SK-N-SH (cell line): ENCODE measurements around the gene ATP6V0E1. TPM values are rescaled to one million over a fixed set of nuclear protein-coding genes. Genes with fewer than 3 reads are reported as not detected.

ENCODE experiments used
- CTCF ChIA-PET: fragments of 300-600, 350-600 bp; formaldehyde crosslinking; extraction: SDS; loops from one replicate; lab custom pipeline; 2021; lab: Yijun Ruan, JAX
- POLR2A ChIA-PET: fragments of 350-600 bp; sonication (Branson Sonifier 250); formaldehyde crosslinking; extraction: SDS; loops from one replicate; lab custom pipeline; 2020; ENCODE audit warnings: antibody characterized with exemption, inconsistent platforms; lab: Yijun Ruan, JAX
- DNase-seq: peaks from one replicate; pipeline ENCODE4 v3.0.0; 2012
- H2AFZ ChIP-seq: fragments of 200-600 bp; sonication (generic); 2 replicates; pipeline ENCODE4 v1.8.1; 2016; ENCODE audit warnings: antibody characterized with exemption, mild to moderate bottlenecking, low read depth
- H3F3A ChIP-seq: fragments of 200-600 bp; sonication (generic); replicated peaks from 2 replicates; pipeline ENCODE3; 2016; ENCODE audit warnings: antibody characterized with exemption, mild to moderate bottlenecking; ENCODE audit not compliant: insufficient read depth
- H3K27ac ChIP-seq, 2 experiments: fragments of 200-500 bp in 1 of 2; fragments of 200-600 bp in 1 of 2; sonication (Bioruptor generic) in 1 of 2; sonication (generic), shearing (Covaris generic) in 1 of 2; 2 replicates each; pipeline versions ENCODE4 v1.5.1 to v1.6.1; 2014 to 2016; ENCODE audit warnings: low read depth in 2 of 2, inconsistent platforms in 1 of 2, low read length in 1 of 2, mild to moderate bottlenecking in 1 of 2, mixed read lengths in 1 of 2
- H3K27me3 ChIP-seq: fragments of 200-600 bp; sonication (generic), shearing (Covaris generic); 2 replicates; pipeline ENCODE4 v1.6.1; 2016; ENCODE audit warnings: mixed run types; ENCODE audit not compliant: insufficient read depth
- H3K36me3 ChIP-seq, 2 experiments: fragments of 200-500 bp in 1 of 2; fragments of 200-600 bp in 1 of 2; sonication (Bioruptor generic) in 1 of 2; sonication (generic) in 1 of 2; replicated peaks in 1 of 2; 2 replicates each; pipeline versions ENCODE3 to v1.5.1; 2014 to 2016; ENCODE audit warnings: low read length in 1 of 2, mild to moderate bottlenecking in 1 of 2; ENCODE audit not compliant: insufficient read depth in 2 of 2, control insufficient read depth in 1 of 2
- H3K4me1 ChIP-seq, 2 experiments: fragments of 200-500 bp in 1 of 2; fragments of 200-600 bp in 1 of 2; sonication (Bioruptor generic) in 1 of 2; sonication (generic), shearing (Covaris generic) in 1 of 2; 2 replicates each; pipeline versions ENCODE4 v1.5.1 to v1.6.1; 2014 to 2016; ENCODE audit warnings: low read depth in 1 of 2, low read length in 1 of 2, mixed run types in 1 of 2; ENCODE audit not compliant: insufficient read depth in 2 of 2, control insufficient read depth in 1 of 2
- H3K4me2 ChIP-seq: fragments of 200-600 bp; sonication (generic), shearing (Covaris generic); 2 replicates; pipeline ENCODE4 v1.6.1; 2017; ENCODE audit warnings: mixed run types
- H3K4me3 ChIP-seq, 2 experiments: fragments of 200-500 bp in 1 of 2; fragments of 200-600 bp in 1 of 2; sonication (Bioruptor generic) in 1 of 2; sonication (generic), shearing (Covaris generic) in 1 of 2; 2 replicates each; pipeline versions ENCODE4 v1.5.1 to v1.8.1; 2014 to 2016; ENCODE audit warnings: low read depth in 2 of 2, inconsistent platforms in 1 of 2, low read length in 1 of 2, mild to moderate bottlenecking in 1 of 2, mixed read lengths in 1 of 2, moderate library complexity in 1 of 2
- H3K79me2 ChIP-seq: fragments of 200-600 bp; sonication (generic); 2 replicates; pipeline ENCODE4 v1.8.1; 2017; ENCODE audit warnings: mild to moderate bottlenecking; ENCODE audit not compliant: insufficient read depth
- H3K9ac ChIP-seq: fragments of 200-600 bp; sonication (generic); 2 replicates; pipeline ENCODE4 v1.6.1; 2017; ENCODE audit warnings: mixed run types
- H3K9me2 ChIP-seq: fragments of 200-600 bp; sonication (generic); 2 replicates; pipeline ENCODE4 v1.6.1; 2017; ENCODE audit warnings: mixed run types
- H3K9me3 ChIP-seq: fragments of 200-600 bp; sonication (generic); 2 replicates; pipeline ENCODE4 v1.6.1; 2017; ENCODE audit warnings: mixed run types, mild to moderate bottlenecking, moderate library complexity
- H4K20me1 ChIP-seq: fragments of 200-600 bp; sonication (generic); 2 replicates; pipeline ENCODE4 v1.6.1; 2017; ENCODE audit warnings: mild to moderate bottlenecking, mixed run types; ENCODE audit not compliant: insufficient read depth
- ELF1 ChIP-seq: IDR thresholded peaks from 2 replicates; pipeline ENCODE4 v1.4.0; 2012
- EP300 ChIP-seq, 2 experiments: IDR thresholded peaks; 2 replicates each; pipeline versions ENCODE4 v1.4.0 to v1.6.1; 2012; ENCODE audit warnings: borderline replicate concordance in 1 of 2, low read depth in 1 of 2, low read length in 1 of 2
- EZH2phosphoT487 ChIP-seq: fragments of 200-600 bp; sonication (generic); IDR thresholded peaks from 2 replicates; pipeline ENCODE4 v1.6.1; 2017; ENCODE audit warnings: low read depth, mixed run types, mild to moderate bottlenecking, antibody characterized with exemption, moderate library complexity, borderline replicate concordance
- FOSL2 ChIP-seq: IDR thresholded peaks from 2 replicates; pipeline ENCODE4 v1.4.0; 2012; ENCODE audit warnings: low read depth, mild to moderate bottlenecking, moderate library complexity, borderline replicate concordance
- FOXJ3 ChIP-seq: sonication (generic); formaldehyde crosslinking; IDR thresholded peaks from 2 replicates; pipeline ENCODE4 v1.5.1; 2020; ENCODE audit warnings: mild to moderate bottlenecking, missing genetic modification reagents
- GATA2 ChIP-seq: sonication (generic); formaldehyde crosslinking; IDR thresholded peaks from 2 replicates; pipeline ENCODE4 v1.5.0; 2020; ENCODE audit warnings: mild to moderate bottlenecking, missing genetic modification reagents
- JUND ChIP-seq: IDR thresholded peaks from 2 replicates; pipeline ENCODE4 v1.4.0; 2012
- MEF2A ChIP-seq: IDR thresholded peaks from 2 replicates; pipeline ENCODE4 v1.4.0; 2012; ENCODE audit warnings: low read depth, borderline replicate concordance
- MXI1 ChIP-seq: IDR thresholded peaks from 2 replicates; pipeline ENCODE4 v1.6.1; 2012; ENCODE audit warnings: mild to moderate bottlenecking, low read depth, low read length, improper control_type of control experiment
- POLR2AphosphoS5 ChIP-seq: IDR thresholded peaks from 2 replicates; pipeline ENCODE4 v1.6.1; 2012; ENCODE audit warnings: low read depth, low read length
- RCOR1 ChIP-seq: fragments of 150-350 bp; IDR thresholded peaks from 2 replicates; pipeline ENCODE4 v1.6.1; 2017; ENCODE audit warnings: antibody characterized with exemption, low read length
- TCF12 ChIP-seq: IDR thresholded peaks from 2 replicates; pipeline ENCODE4 v1.4.0; 2012
- TEAD4 ChIP-seq: IDR thresholded peaks from 2 replicates; pipeline ENCODE4 v1.4.0; 2012; ENCODE audit warnings: mild to moderate bottlenecking, borderline replicate concordance; ENCODE audit not compliant: insufficient read depth
- ZBTB33 ChIP-seq: IDR thresholded peaks from 2 replicates; pipeline ENCODE4 v1.4.0; 2012; ENCODE audit warnings: low read depth, borderline replicate concordance
- WGBS: methylation state at CpG from one replicate; pipeline ENCODE4 v1.1.6; 2017; ENCODE audit warnings: low lambda C conversion rate; 5-methylcytosine and 5-hydroxymethylcytosine counted together
- polyA plus RNA-seq, 3 experiments: library from polyadenylated mRNA; depleted of rRNA; stranded (reverse); fragments of >200 nt; gene quantifications; 2 replicates each; pipeline ENCODE4 v1.2.3, GENCODE V29; 2012
- TF ChIP-seq, protein P1 (sequence below): IDR thresholded peaks from 2 replicates; pipeline ENCODE4 v1.4.0; 2012; ENCODE audit warnings: low read depth, borderline replicate concordance
- TF ChIP-seq, protein P2 (sequence below): fragments of 200-600 bp; sonication (generic); IDR thresholded peaks from 2 replicates; pipeline ENCODE4 v1.6.1; 2017; ENCODE audit warnings: antibody characterized with exemption, mild to moderate bottlenecking, moderate library complexity

ATP6V0E1 gene
- polyA plus RNA-seq, 1 of the 3 experiments (the other 2 are of a cell fraction): 243 TPM

- H3K79me2 ChIP-seq: no peaks in the 10 kb centered on the region
- H3K4me2 ChIP-seq: peak overlapping the region; percentile 51; the same call in 1 of the 2 replicates
- peak overlapping the region in 1 of 2 experiments; percentile 7; a peak in 2 of 4 replicates for H3K27ac ChIP-seq
- H3K9me2 ChIP-seq: no peaks in the 10 kb centered on the region
- peak overlapping the region; percentile 17; the same call in 1 of the 2 replicates for H2AFZ ChIP-seq
- no peaks in the 10 kb centered on the region for H3K36me3 ChIP-seq
- H3K4me3 ChIP-seq: no peak overlapping the region
- no peaks in the 10 kb centered on the region for H3K27me3 ChIP-seq
- peaks cover 3% of the 10 kb centered on the region for H3F3A ChIP-seq
- CTCF ChIA-PET: no interaction called here
- H4K20me1 ChIP-seq: no peaks in the 10 kb centered on the region
- no peak for DNase-seq
- peaks cover 0 to 10% of the 10 kb centered on the region in 2 experiments; a peak in 3 of 4 replicates for H3K4me1 ChIP-seq
- no peaks in the 10 kb centered on the region for H3K9me3 ChIP-seq
- TF ChIP-seq, protein P1, sequence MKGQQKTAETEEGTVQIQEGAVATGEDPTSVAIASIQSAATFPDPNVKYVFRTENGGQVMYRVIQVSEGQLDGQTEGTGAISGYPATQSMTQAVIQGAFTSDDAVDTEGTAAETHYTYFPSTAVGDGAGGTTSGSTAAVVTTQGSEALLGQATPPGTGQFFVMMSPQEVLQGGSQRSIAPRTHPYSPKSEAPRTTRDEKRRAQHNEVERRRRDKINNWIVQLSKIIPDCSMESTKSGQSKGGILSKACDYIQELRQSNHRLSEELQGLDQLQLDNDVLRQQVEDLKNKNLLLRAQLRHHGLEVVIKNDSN: peak; percentile 44; the same call in 1 of the 2 replicates
- TF ChIP-seq ZBTB33 (no peak), FOSL2 (peak; percentile 32; the same call in 1 of the 2 replicates), FOXJ3 (CRISPR knock-in tag) (no peak), EP300 (IDR thresholded peaks at IDR 0.05; ENCODE audit: borderline replicate concordance in 1 of 2, low read depth in 1 of 2, low read length in 1 of 2) (no peak), MXI1 (no peak), POLR2AphosphoS5 (no peak), RCOR1 (no peak), ELF1 (no peak), EZH2phosphoT487 (no peak), GATA2 (no peak), JUND (peak; percentile 43; the same call in 1 of the 2 replicates), MEF2A (no peak), TEAD4 (no peak), TCF12 (peak; percentile 55; the same call in 1 of the 2 replicates)
- TF ChIP-seq, protein P2, sequence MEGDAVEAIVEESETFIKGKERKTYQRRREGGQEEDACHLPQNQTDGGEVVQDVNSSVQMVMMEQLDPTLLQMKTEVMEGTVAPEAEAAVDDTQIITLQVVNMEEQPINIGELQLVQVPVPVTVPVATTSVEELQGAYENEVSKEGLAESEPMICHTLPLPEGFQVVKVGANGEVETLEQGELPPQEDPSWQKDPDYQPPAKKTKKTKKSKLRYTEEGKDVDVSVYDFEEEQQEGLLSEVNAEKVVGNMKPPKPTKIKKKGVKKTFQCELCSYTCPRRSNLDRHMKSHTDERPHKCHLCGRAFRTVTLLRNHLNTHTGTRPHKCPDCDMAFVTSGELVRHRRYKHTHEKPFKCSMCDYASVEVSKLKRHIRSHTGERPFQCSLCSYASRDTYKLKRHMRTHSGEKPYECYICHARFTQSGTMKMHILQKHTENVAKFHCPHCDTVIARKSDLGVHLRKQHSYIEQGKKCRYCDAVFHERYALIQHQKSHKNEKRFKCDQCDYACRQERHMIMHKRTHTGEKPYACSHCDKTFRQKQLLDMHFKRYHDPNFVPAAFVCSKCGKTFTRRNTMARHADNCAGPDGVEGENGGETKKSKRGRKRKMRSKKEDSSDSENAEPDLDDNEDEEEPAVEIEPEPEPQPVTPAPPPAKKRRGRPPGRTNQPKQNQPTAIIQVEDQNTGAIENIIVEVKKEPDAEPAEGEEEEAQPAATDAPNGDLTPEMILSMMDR: no peak
- POLR2A ChIA-PET: no interaction called here
- 53% methylated on average over 5 of the region's 5 CpGs for WGBS
- H3K9ac ChIP-seq: no peak overlapping the region
Measured at GRCh38 chr5:173051746-173052145, 68.2 kb downstream of the ATP6V0E1 start.
